ENCODE data around the gene C3orf33. TPM values are rescaled to one million over a fixed set of nuclear protein-coding genes. Genes with fewer than 3 reads are reported as not detected.

C3orf33 gene
- 3.5 and 7.4 TPM in 2 replicates for total RNA-seq (2014; rRNA removed; shearing (Covaris generic))
- polyA plus RNA-seq (2016; fragmentation: Nextera tagmentation; extraction: Ambion mirVana): 4.7 and 5.3 TPM in 2 replicates
- long read RNA-seq, transcript C3orf33-201 (5 exons, 1,884 nt): major isoform, 9 of 10 reads
- long read RNA-seq, partial matches to known transcripts: 0 of 10 reads
- long read RNA-seq, other reads (novel, unspliced or antisense): 1 of 10 reads

- H3K27me3 Mint-ChIP-seq (ENCODE audit: insufficient read depth, low read depth, poor library complexity): peaks cover 3% of the 10 kb centered on the region
- TF ChIP-seq ZNF331 (CRISPR knock-in tag; IDR thresholded peaks at IDR 0.05; ENCODE audit: low read depth) (no peak), JUNB (IDR thresholded peaks at IDR 0.05; ENCODE audit: unreplicated experiment) (no peak), ZNF462 (CRISPR knock-in tag; IDR thresholded peaks at IDR 0.05) (no peak), ZNF114 (CRISPR knock-in tag; IDR thresholded peaks at IDR 0.05) (0 out of 2 replicates have a peak, but pooled peaks have one; percentile 42), STAT1 (IDR thresholded peaks at IDR 0.05; ENCODE audit: unreplicated experiment) (no peak), EZH2 (IDR thresholded peaks at IDR 0.05; ENCODE audit: low read depth, unreplicated experiment) (no peak), CREB1 (CRISPR knock-in tag; IDR thresholded peaks at IDR 0.05; ENCODE audit: low read depth) (0 out of 2 replicates have a peak, but pooled peaks have one; percentile 10), CTCF (conservative IDR thresholded peaks at IDR 0.05; ENCODE audit: low read depth in 2 of 2) (peak; percentile 78 to 86), NANOG (IDR thresholded peaks at IDR 0.05; ENCODE audit: borderline replicate concordance) (no peak), REST (IDR thresholded peaks at IDR 0.05; ENCODE audit: unreplicated experiment) (no peak), ETS1 (IDR thresholded peaks at IDR 0.05) (no peak), EZH2phosphoT487 (IDR thresholded peaks at IDR 0.05; ENCODE audit: unreplicated experiment) (no peak)
Measured at GRCh38 chr3:155805802-155806618, at the start of gene C3orf33. Gene C3orf33 (minus strand): TSS chr3:155806278. CDS start chr3:155806252, 26 bp downstream.

More at GRCh38 chr3:155805802-155806618, at the start of gene C3orf33:
- Histone ChIP-seq H3K4me3 (peak within 1 kb of the TSS; percentile 92), H3K27me3 (ENCODE audit: insufficient read depth) (peaks cover 3% of the 10 kb centered on the region; the same call in 1 of the 2 replicates), H3F3A (replicated peaks; ENCODE audit: low read depth) (no peaks in the 10 kb centered on the region; the same call in 1 of the 2 replicates), H4K20me1 (replicated peaks; ENCODE audit: insufficient read depth) (no peaks in the 10 kb centered on the region), H2AFZ (peak within 1 kb of the TSS; percentile 99), H3K27ac (ENCODE audit: low read depth) (no peak within 1 kb of the TSS), H3K4me1 (ENCODE audit: insufficient read depth) (peaks cover 6% of the 10 kb centered on the region; the same call in 1 of the 2 replicates), H3K4me2 (peak within 1 kb of the TSS; percentile 90), H3K9me2 (ENCODE audit: insufficient read depth) (no peaks in the 10 kb centered on the region), H3K79me2 (replicated peaks; ENCODE audit: insufficient read depth) (no peaks in the 10 kb centered on the region), H3K36me3 (ENCODE audit: insufficient read depth) (no peaks in the 10 kb centered on the region)
- Mint-ChIP-seq H3K27ac (no peak within 1 kb of the TSS; the same call in none of the 2 replicates), H3K4me1 (peaks cover 4% of the 10 kb centered on the region; the same call in 2 of the 3 replicates), H3K4me3 (peak within 1 kb of the TSS; percentile 88), H3K9me3 (no peaks in the 10 kb centered on the region; the same call in 2 of the 3 replicates), H3K36me3 (ENCODE audit: low read depth) (peaks cover 5% of the 10 kb centered on the region)
- ATAC-seq (peak; percentile 98), DNase-seq (ENCODE audit: low spot score) (peak; percentile 79)

Measured in GM23338 (cell line).